H1 (cell line): ENCODE results near the gene EPHA6.

ENCODE experiments used
- CTCF ChIP-seq, 3 experiments: IDR thresholded peaks; 1 replicate in 2 of 3; 2 replicates in 1 of 3; pipeline versions ENCODE4 v1.5.1 to v1.6.1; 2011; ENCODE audit warnings: low read length in 3 of 3, mild to moderate bottlenecking in 3 of 3, inconsistent platforms in 2 of 3, low read depth in 1 of 3, moderate library complexity in 1 of 3; ENCODE audit not compliant: insufficient read depth in 1 of 3; ENCODE audit errors: control extremely low read depth in 1 of 3
- E2F6 ChIP-seq: IDR thresholded peaks from 2 replicates; pipeline ENCODE4 v1.6.1; 2012; ENCODE audit warnings: inconsistent platforms
- EP300 ChIP-seq, 2 experiments: IDR thresholded peaks; 1 replicate in 1 of 2; 2 replicates in 1 of 2; pipeline ENCODE4 v1.6.1; 2011 to 2012; ENCODE audit warnings: low read depth in 2 of 2, low read length in 2 of 2, mild to moderate bottlenecking in 2 of 2, borderline replicate concordance in 1 of 2, inconsistent platforms in 1 of 2, moderate library complexity in 1 of 2
- EZH2 ChIP-seq: fragments of 200-600 bp; sonication (generic); IDR thresholded peaks from 2 replicates; pipeline ENCODE4 v1.7.1; 2012; ENCODE audit warnings: low read depth, mild to moderate bottlenecking, moderate library complexity, low read length, inconsistent platforms; ENCODE audit not compliant: severe bottlenecking
- MAX ChIP-seq: IDR thresholded peaks from 2 replicates; pipeline ENCODE4 v1.6.1; 2012; ENCODE audit warnings: inconsistent platforms
- POLR2A ChIP-seq, 2 experiments: IDR thresholded peaks; 1 replicate in 1 of 2; 2 replicates in 1 of 2; pipeline ENCODE4 v1.6.1; 2011; ENCODE audit warnings: low read depth in 2 of 2, low read length in 2 of 2, mild to moderate bottlenecking in 2 of 2; ENCODE audit errors: control extremely low read depth in 1 of 2
- SP1 ChIP-seq: IDR thresholded peaks from 2 replicates; pipeline ENCODE4 v1.6.1; 2011; ENCODE audit warnings: low read depth, low read length
- YY1 ChIP-seq: IDR thresholded peaks from 2 replicates; pipeline ENCODE4 v1.6.1; 2011; ENCODE audit warnings: low read depth, mild to moderate bottlenecking, low read length

DNA sequence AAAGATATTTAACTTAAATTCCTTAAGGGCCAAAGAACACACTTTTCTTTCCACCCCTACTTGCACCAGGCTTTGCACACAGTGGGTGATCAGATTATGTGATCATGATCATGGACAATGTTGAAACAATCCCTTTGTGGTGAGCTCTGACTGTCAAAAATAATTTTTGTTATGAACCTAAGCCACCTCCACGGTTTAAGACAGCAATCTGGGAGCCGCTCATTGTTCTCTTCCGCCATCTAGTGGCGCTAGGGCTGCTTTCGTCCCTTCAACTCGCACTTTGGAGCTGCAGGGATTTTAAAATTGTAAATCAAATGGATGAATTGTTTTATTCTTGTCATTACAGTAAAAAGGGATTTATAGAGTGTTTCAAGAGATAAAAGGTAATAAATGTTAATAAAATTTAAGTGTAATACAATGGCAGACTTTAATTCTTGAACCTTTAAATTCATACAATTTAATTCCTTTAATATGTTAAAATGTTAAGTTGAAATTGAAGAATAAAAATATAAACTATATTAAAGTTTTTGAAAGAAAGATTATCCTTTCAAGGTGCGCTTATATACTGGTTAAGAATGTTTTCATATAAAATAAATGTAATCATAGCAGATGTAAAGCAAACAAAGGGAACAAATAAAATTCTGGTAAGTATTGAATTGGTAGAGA is 904.9 kb downstream of the EPHA6 start:
- TF ChIP-seq CTCF (IDR thresholded peaks at IDR 0.05; ENCODE audit: control extremely low read depth in 1 of 3, insufficient read depth in 1 of 3, low read depth in 1 of 3, low read length in 3 of 3): peak; percentile 74 to 82 (median 75)
- no peak for TF ChIP-seq EZH2
- no peak for TF ChIP-seq POLR2A (IDR thresholded peaks at IDR 0.05; ENCODE audit: control extremely low read depth in 1 of 2, low read depth in 2 of 2, low read length in 2 of 2)
- no peak for TF ChIP-seq SP1
- no peak for TF ChIP-seq EP300 (IDR thresholded peaks at IDR 0.05; ENCODE audit: borderline replicate concordance in 1 of 2, low read depth in 2 of 2, low read length in 2 of 2)
- no peak for TF ChIP-seq E2F6
- TF ChIP-seq YY1: no peak
- no peak for TF ChIP-seq MAX
